Measurements from ENCODE around the gene SP100.
"Not testable (repeated sequence)": the region's sequence is repeated elsewhere in the genome, so short reads cannot be mapped to it uniquely, and the experiment has no call there.

The SP100 gene

GRCh38 chr2:230472621-230473018 is 56.6 kb downstream of the SP100 start:
- no peak for DNase-seq

DNA sequence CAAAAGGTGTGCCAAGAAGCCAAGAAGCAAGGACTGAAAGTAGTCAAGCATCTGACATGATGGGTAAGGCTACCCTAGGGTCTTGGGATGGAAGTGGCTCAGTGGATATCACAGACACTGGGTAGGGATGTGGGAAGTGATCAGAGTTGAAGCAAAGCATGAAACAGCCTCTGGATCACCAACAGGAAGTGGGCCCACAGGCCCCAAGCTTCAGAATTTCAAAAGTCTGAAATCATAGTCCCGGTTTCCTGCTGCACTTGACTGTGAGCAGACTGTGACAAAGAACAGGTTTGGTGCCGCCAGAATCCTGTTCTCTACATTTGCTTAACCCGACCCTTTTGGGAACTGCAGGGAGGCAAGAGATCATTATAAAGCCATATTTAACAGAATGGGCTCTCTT is 57.4 kb downstream of the SP100 start:
- no peak for DNase-seq

GRCh38 chr2:230475143-230475542 is 59.1 kb downstream of the SP100 start:
- DNase-seq, result no peak

- no peak for DNase-seq
These were observed 69.9 kb downstream of the SP100 start for GRCh38 chr2:230485801-230486341.

GRCh38 chr2:230491219-230491618 is 75.2 kb downstream of the SP100 start:
- not testable (repeated sequence) for DNase-seq

DNA sequence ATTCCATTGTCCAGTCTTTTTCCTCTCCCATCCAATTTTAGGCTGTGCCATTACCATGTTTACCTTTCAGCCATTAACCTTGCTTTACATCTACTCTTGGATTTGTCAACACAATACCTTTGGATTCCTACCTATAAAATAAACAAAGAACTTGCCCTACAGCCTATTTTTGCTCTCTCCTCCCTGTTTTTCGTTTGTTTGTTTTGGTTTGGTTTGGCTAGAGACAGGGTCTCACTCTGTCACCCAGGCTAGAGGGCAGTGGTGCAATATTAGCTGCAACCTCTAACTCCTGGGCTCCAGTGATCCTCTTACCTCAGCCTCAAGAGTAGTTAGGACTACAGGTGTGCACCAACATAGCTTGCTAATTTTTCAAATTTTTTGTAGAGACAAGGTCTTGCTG is 76.1 kb downstream of the SP100 start:
- DNase-seq, result no peak

DNA sequence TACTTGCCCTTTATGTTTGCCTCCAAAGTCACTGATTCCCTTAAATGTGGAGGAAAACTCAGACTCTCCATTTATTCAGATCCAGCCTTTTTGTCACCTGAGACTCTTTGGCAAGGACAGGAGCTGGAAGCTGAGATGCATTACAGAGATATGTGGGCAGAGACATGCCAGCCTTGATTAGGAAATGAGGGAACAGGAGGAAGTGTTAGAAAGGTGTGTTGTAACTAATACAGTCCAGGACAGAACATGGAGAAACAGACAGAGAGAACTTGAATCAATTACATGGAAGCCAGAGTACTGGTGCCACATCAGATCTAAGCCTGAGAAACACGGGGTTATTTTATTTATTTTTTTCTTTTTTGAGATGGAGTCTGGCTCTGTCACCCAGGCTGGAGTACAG is 79.0 kb downstream of the SP100 start:
- DNase-seq, result no peak

DNA sequence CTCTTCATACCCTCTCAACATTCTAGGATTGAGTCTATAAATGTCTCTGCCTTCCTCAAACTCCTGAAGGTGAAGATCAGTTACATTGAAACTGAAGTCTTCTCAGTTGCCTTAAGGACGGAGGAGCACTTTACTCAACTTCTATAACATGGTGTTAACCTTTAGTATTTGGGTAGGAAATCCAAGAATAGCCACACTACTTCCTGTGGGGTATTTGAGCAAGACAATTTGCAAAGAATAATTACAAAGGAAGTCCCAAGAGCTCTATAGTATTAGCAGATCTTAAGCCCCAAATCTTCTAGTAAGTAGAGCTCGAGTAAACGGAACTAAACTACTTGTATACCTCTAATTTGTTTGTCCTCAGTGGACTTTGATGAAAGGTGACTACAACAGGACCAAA is 80.9 kb downstream of the SP100 start:
- DNase-seq, result no peak

DNA sequence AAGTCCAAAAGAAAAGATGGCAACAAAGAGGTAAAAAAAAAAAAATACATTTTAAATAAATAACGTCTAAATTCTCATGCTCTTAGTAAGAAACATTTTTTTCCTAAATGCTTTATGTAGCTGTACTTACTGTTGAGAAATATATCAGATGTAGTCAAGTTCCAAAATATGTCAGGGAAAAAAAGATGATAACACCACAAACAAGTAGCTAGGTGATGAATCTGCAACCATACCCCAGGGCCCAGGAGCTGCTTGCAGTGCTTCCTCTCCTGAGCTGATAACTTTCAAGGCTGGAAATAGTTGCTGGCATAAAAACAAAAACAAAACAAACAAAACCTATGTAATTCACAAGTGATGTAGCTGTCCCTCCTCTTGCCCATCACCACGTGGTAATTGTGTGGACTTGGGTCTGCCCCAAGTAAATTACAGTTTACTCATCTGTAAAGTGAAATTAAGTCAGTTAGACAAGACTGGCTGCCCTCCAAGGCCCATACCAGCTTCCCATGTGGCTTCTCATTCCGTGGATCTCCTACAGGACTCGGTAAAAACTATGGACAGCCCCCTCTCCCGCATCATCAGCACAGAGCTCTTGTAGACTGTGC is 82.6 kb downstream of the SP100 start:
- no peak for DNase-seq

DNA sequence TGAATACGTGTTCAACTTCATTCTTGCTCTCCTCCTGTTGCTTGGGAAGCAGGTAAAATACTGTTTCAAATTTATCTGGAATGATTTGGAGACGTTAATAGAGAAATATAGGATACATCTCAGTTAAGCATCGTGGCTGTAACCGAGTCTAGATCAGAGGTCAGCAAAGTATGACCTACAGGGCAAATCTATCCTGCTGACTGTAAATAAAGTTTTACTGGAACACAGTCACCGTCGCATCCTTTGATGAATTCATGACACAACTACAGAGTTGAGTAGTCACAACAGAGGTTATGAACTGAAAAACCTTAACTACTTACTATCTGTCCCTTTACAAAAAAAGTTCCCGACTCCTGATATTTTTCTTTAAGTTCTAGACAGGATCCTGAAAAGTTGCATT is 86.6 kb downstream of the SP100 start:
- no peak for DNase-seq

- DNase-seq, result no peak
These were observed 87.8 kb downstream of the SP100 start for GRCh38 chr2:230503798-230504197.

DNA sequence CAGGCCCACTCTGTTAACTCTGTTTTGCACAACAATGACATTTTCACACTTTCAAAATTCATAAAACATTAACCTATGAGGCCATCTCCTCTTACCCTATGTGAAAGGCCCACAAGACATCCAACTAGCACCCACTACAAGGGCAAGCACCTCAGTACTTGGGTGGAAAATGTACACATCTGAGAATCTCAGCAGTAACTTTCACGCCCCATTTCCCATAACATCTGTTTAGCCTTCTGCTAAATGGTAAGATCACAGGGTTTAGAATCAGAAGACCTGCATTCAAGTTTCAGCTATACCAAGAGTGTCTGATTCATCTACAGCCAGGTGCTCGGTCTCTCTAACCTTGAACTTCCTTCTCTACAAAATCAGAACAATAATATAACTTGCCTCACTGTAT is 89.2 kb downstream of the SP100 start:
- no peak for DNase-seq

- no peak for DNase-seq
These were observed 97.2 kb downstream of the SP100 start for GRCh38 chr2:230512955-230513748.

DNA sequence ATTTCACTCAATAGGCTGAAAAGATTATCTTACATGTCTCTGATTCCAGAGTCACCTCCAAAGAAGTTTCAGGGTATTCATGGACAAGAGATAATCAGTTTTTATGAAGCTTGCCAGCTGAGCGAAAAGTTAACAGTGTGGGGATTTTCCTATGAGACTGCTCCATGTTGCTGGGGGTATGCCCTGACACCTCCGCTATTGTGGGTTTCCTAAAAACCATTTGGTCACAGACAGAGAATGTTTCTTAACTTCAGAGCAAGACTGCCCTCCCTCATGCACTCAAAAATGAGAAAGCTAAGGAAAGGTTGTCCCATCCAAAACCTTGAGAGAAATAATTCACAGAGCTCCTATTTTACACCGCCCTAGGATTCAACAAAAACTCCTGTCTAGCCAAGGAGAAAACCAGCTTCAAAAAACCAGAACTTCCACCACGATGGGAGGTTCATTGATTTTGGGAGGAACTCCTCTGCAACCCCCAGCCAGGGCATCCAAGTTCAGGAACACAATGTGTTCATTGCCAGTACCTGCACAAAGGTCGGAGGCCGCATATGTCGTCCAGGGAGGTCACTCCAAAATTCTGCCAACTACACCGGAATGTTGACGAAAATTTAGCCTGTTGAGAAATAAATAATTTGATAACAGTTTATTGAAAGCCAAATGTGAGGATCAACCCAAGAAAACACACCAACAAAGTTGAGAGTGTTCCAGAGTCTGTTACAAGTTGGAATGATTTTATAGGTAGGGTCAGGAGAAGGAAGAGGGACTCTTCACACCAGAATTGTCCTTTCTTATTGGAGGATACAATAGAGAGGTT is 104.3 kb downstream of the SP100 start:
- DNase-seq, result no peak

- no peak for DNase-seq
These were observed 104.8 kb downstream of the SP100 start for GRCh38 chr2:230520875-230521155.

- DNase-seq, result no peak
These were observed 105.4 kb downstream of the SP100 start for GRCh38 chr2:230521386-230521785.

GRCh38 chr2:230525682-230526081 is 109.7 kb downstream of the SP100 start:
- DNase-seq, result no peak

GRCh38 chr2:230537531-230537976 is 121.6 kb downstream of the SP100 start:
- no peak for DNase-seq

GRCh38 chr2:230540332-230540731 is 124.3 kb downstream of the SP100 start:
- DNase-seq, result no peak

DNA sequence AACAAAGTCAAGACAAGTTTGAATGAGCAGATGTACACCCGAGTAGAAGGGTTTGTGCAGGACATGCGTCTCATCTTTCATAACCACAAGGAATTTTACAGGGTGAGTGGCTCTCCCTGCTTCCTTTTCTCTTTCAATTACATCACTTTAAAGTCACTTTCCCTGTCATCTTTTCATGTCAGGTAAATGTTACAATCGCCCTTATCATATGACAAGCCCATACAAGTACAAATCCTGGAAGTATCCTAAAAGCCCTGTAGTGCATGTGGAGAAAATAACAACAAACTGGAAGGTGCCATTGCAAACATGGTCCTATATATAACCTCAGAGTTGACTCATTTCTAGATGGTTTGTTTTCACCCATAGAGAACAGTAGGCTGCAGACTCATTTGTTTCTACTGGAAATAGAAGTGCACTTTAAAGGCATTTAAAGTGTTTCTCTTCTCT is 126.0 kb downstream of the SP100 start:
- DNase-seq, result no peak

GRCh38 chr2:230542751-230543150 is 126.8 kb downstream of the SP100 start:
- DNase-seq, result no peak

DNA sequence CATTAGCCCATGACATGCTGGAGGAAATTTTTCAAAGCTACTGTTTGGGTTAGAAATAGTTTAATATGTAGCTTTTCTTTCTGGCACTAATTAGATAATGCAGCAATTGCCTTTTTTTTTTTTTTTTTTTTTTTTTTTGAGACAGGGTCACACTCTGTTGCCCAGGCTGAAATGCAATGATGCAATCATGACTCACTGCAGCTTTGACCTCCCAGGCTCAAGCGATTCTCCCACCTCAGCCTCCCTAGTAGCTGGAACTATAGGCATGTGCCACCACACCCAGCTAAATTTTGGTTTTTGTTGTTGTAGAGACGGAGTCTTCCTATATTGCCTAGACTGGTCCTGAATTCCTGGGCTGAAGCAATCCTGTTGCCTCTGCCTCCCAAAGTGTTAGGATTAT is 136.2 kb downstream of the SP100 start:
- DNase-seq, result no peak

GRCh38 chr2:230557065-230557464 is 141.1 kb downstream of the SP100 start:
- DNase-seq, result no peak

Data from NCI-H2081 treated with DMSO at 0.1 percent for 48 hours (cell line).